SK-N-MC (cell line): Measurements from ENCODE around the gene PRPF40B.

Experiments used
- EZH2 ChIP-seq: fragments of 200-600 bp; sonication (generic); IDR thresholded peaks from one replicate; pipeline ENCODE4 v1.6.1; 2017; ENCODE audit warnings: antibody characterized with exemption
- FOXP2 ChIP-seq: optimal IDR thresholded peaks from 2 replicates; pipeline ENCODE3; 2011; ENCODE audit warnings: mild to moderate bottlenecking, moderate library complexity; ENCODE audit not compliant: insufficient read depth; ENCODE audit errors: extremely low read length, control extremely low read depth
- POLR2AphosphoS5 ChIP-seq: IDR thresholded peaks from 2 replicates; pipeline ENCODE4 v1.6.1; 2012; ENCODE audit warnings: mild to moderate bottlenecking, low read depth, low read length, borderline replicate concordance

- TF ChIP-seq POLR2AphosphoS5 = no peak
- TF ChIP-seq EZH2 = no peak
- no peak for TF ChIP-seq FOXP2
Measured at GRCh38 chr12:49609875-49610154, 13.5 kb upstream of the PRPF40B start.
